ENCODE data around the gene TMEM94. TPM values are rescaled to one million over a fixed set of nuclear protein-coding genes. Genes with fewer than 3 reads are reported as not detected.
A peak's percentile ranks its signal among the peaks of the same experiment; 100 is the strongest.

Gene TMEM94
- total and polyA plus RNA-seq, 2 of the 13 experiments (the other 11 are each of a cell fraction or from before 2014, with no cell fraction given): 32.6 to 134 TPM

- TF ChIP-seq ETV6 (CRISPR knock-in tag; conservative IDR thresholded peaks at IDR 0.05): no peak
- 0 out of 2 replicates have a peak, but pooled peaks have one; percentile 45 for TF ChIP-seq ZNF609 (CRISPR knock-in tag; IDR thresholded peaks at IDR 0.05; ENCODE audit: borderline replicate concordance)
- 0 out of 2 replicates have a peak, but pooled peaks have one; percentile 25 for TF ChIP-seq ZNF292 (CRISPR knock-in tag; IDR thresholded peaks at IDR 0.05; ENCODE audit: borderline replicate concordance, low read depth)
Observed at GRCh38 chr17:75514299-75514918, 58.0 kb downstream of the TMEM94 start (continued).

- peak; percentile 15 for ATAC-seq
- Histone ChIP-seq H3K9me3 (ENCODE audit: low read length) (no peaks in the 10 kb centered on the region), H3K36me3 (replicated peaks in 1 of 2; ENCODE audit: control insufficient read depth in 1 of 2, insufficient read depth in 2 of 2, low read length in 2 of 2) (peaks cover 5 to 10% of the 10 kb centered on the region in 2 experiments), H3K4me2 (ENCODE audit: low read depth, low read length) (peak overlapping the region; percentile 91), H3K9ac (ENCODE audit: insufficient read depth, low read depth, low read length) (peak overlapping the region; percentile 75), H3K4me3 (replicated peaks in 1 of 3; ENCODE audit: insufficient read depth in 1 of 3, low read depth in 2 of 3, low read length in 3 of 3) (peak overlapping the region; percentile 68 to 93 (median 79)), H3K27ac (ENCODE audit: extremely low read length, insufficient read depth, low read length) (peak overlapping the region; percentile 51), H3K27me3 (ENCODE audit: control insufficient read depth in 1 of 2, insufficient read depth in 2 of 2, low read length in 2 of 2) (no peaks in the 10 kb centered on the region; a peak in 1 of 5 replicates), H2AFZ (ENCODE audit: low read length) (no peak overlapping the region), H4K20me1 (ENCODE audit: insufficient read depth, low read length) (peaks cover 10% of the 10 kb centered on the region; the same call in 1 of the 2 replicates), H3K79me2 (ENCODE audit: insufficient read depth, low read length) (peaks cover 10% of the 10 kb centered on the region), H3K4me1 (ENCODE audit: insufficient read depth, low read length) (peaks cover 56% of the 10 kb centered on the region)
- ChIA-PET POLR2A (interaction anchor here (1.0 to 1.3 kb wide), 3 partner anchors 10 to 59 kb away, joined by 3 to 5 read pairs (median 3); partner anchors contain the start of genes LLGL2 and TMEM94), CTCF (ENCODE audit: low intra/inter-chr PET ratio, low total read pairs) (interaction anchor here (0.8 to 3.1 kb wide), 6 partner anchors 10 to 89 kb away, joined by 3 to 26 read pairs (median 7); partner anchors contain the start of gene LLGL2)
- no peak for FAIRE-seq
- intact Hi-C loops (cut with micrococcal nuclease; ENCODE audit: unreplicated experiment) (loop anchor here (1.0 to 5.0 kb wide), 3 partner anchors 58 to 430 kb away; partner anchors contain the start of gene TMEM94), in situ Hi-C loops (cut with HindIII; ENCODE audit: extremely low pct_ligation_motif_present, low pct_unique_long_range_greater_than_20kb) (no loop called here)
- TSS peak; percentile 43 for BruUV-seq (replicated peaks)
- under 1% methylated on average over 29 of the region's 50 CpGs for WGBS (ENCODE audit: low lambda C conversion rate)
- DNase-seq (ENCODE audit: low spot score): no peak
- TF ChIP-seq RBAK (CRISPR knock-in tag; IDR thresholded peaks at IDR 0.05) (no peak), MAX (IDR thresholded peaks at IDR 0.05) (no peak), NR2C2 (CRISPR knock-in tag; IDR thresholded peaks at IDR 0.05; ENCODE audit: borderline replicate concordance) (no peak), ZFP37 (CRISPR knock-in tag; IDR thresholded peaks at IDR 0.05; ENCODE audit: borderline replicate concordance) (no peak), NR2F6 (IDR thresholded peaks at IDR 0.05) (no peak), NR2F6 (CRISPR knock-in tag; IDR thresholded peaks at IDR 0.05) (no peak), RFX5 (IDR thresholded peaks at IDR 0.05; ENCODE audit: low read depth, low read length) (no peak), EZH2 (conservative IDR thresholded peaks at IDR 0.05; ENCODE audit: low read depth, low read length) (no peak), JDP2 (CRISPR knock-in tag; IDR thresholded peaks at IDR 0.05; ENCODE audit: borderline replicate concordance) (no peak), ZNF510 (CRISPR knock-in tag; IDR thresholded peaks at IDR 0.05; ENCODE audit: low read depth) (no peak), FUBP1 (CRISPR knock-in tag; IDR thresholded peaks at IDR 0.05; ENCODE audit: borderline replicate concordance) (no peak), ZNF335 (CRISPR knock-in tag; IDR thresholded peaks at IDR 0.05) (no peak)
Observed at GRCh38 chr17:75514919-75515495, 58.6 kb downstream of the TMEM94 start.

All from HepG2 (cell line).